Activated T-helper 2 cell treated with anti-CD3 and anti-CD28 coated beads, Interferon-gamma antibody, Interleukin-2, Interleukin-4, amounts not matched to agents 10 μg/mL and 5 μg/mL and 100 μg/mL, durations not matched to agents 14 hours and 24 hours and 36 hours (primary cell): ENCODE results near the gene YLPM1. TPM values are rescaled to one million over a fixed set of nuclear protein-coding genes. Genes with fewer than 3 reads are reported as not detected.
A peak's percentile ranks its signal among the peaks of the same experiment; 100 is the strongest.

Source experiments
- DNase-seq: peaks from one replicate; pipeline ENCODE4 v3.0.0; 2021; ENCODE audit warnings: low spot score
- H3K27ac Mint-ChIP-seq: one replicate; pipeline ENCODE4 v1.8.0; 2021; ENCODE audit warnings: mixed read lengths
- H3K27me3 Mint-ChIP-seq: one replicate; pipeline ENCODE4 v1.8.0; 2021; ENCODE audit warnings: low read depth, mixed read lengths
- H3K36me3 Mint-ChIP-seq: one replicate; pipeline ENCODE4 v1.8.0; 2021; ENCODE audit warnings: low read depth, mixed read lengths
- H3K4me1 Mint-ChIP-seq: one replicate; pipeline ENCODE4 v1.8.0; 2021; ENCODE audit warnings: low read depth, mixed read lengths
- H3K4me3 Mint-ChIP-seq: one replicate; pipeline ENCODE4 v1.8.0; 2021; ENCODE audit warnings: low read depth, mild to moderate bottlenecking, moderate library complexity, mixed read lengths
- H3K9me3 Mint-ChIP-seq: one replicate; pipeline ENCODE4 v1.8.0; 2021; ENCODE audit warnings: mixed read lengths
- intact Hi-C: fragments of 100-400 bp; cut with micrococcal nuclease; formaldehyde crosslinking; loops from one replicate; pipeline ENCODE4 v1.15.1; 2023
- total RNA-seq: library from RNA; stranded (reverse); gene quantifications from 2 replicates; pipeline ENCODE4 v1.2.3, GENCODE V29; 2022

The YLPM1 gene
- total RNA-seq, 1 donor from 2014 or later = 75.1 TPM

GRCh38 chr14:74875204-74875603, 112.1 kb downstream of the YLPM1 start:
- H3K27ac Mint-ChIP-seq = no peak overlapping the region
- DNase-seq = no peak
- H3K4me1 Mint-ChIP-seq = peaks cover 14% of the 10 kb centered on the region
- intact Hi-C loops = no loop called here
- H3K4me3 Mint-ChIP-seq = no peak overlapping the region
- H3K27me3 Mint-ChIP-seq = no peaks in the 10 kb centered on the region
- no peaks in the 10 kb centered on the region for H3K36me3 Mint-ChIP-seq
- no peaks in the 10 kb centered on the region for H3K9me3 Mint-ChIP-seq

- Mint-ChIP-seq H3K4me3 (no peak within 1 kb of the TSS), H3K27ac (no peak within 1 kb of the TSS), H3K27me3 (no peaks in the 10 kb centered on the region), H3K4me1 (peaks cover 19% of the 10 kb centered on the region), H3K9me3 (no peaks in the 10 kb centered on the region), H3K36me3 (no peaks in the 10 kb centered on the region)
- intact Hi-C loops = no loop called here
- DNase-seq = no peak
Measured at GRCh38 chr14:74875941-74876913, 113.1 kb downstream of the YLPM1 start, which contains the start of gene PROX2. Gene PROX2, minus strand, starts transcription at chr14:74876145. Its CDS starts 12,311 bp downstream, at chr14:74863834.

- no peak for DNase-seq
- H3K4me3 Mint-ChIP-seq = peak overlapping the region; percentile 1
- H3K27me3 Mint-ChIP-seq = no peaks in the 10 kb centered on the region
- H3K27ac Mint-ChIP-seq = no peak overlapping the region
- H3K36me3 Mint-ChIP-seq = peaks cover 22% of the 10 kb centered on the region
- no peaks in the 10 kb centered on the region for H3K9me3 Mint-ChIP-seq
- intact Hi-C loops = loop anchor here (2.0 to 5.0 kb wide), 2 partner anchors 13 to 37 kb away; no protein-coding TSS in a partner anchor
- peaks cover 39% of the 10 kb centered on the region for H3K4me1 Mint-ChIP-seq
Measured at GRCh38 chr14:74879427-74880182, 116.5 kb downstream of the YLPM1 start.

GRCh38 chr14:74881431-74882102, 118.5 kb downstream of the YLPM1 start, which contains the start of gene DLST:
Gene DLST, plus strand, starts transcription at chr14:74881916. Its CDS starts 38 bp downstream, at chr14:74881954.
- H3K27ac Mint-ChIP-seq = peak within 1 kb of the TSS; percentile 97
- DNase-seq = peak; percentile 84
- intact Hi-C loops = loop anchor here (2.0 to 5.0 kb wide), 2 partner anchors 15 to 39 kb away; no protein-coding TSS in a partner anchor
- peak within 1 kb of the TSS; percentile 100 for H3K4me3 Mint-ChIP-seq
- peaks cover 43% of the 10 kb centered on the region for H3K4me1 Mint-ChIP-seq
- H3K36me3 Mint-ChIP-seq = peaks cover 39% of the 10 kb centered on the region
- H3K9me3 Mint-ChIP-seq = no peaks in the 10 kb centered on the region
- no peaks in the 10 kb centered on the region for H3K27me3 Mint-ChIP-seq

GRCh38 chr14:74882103-74882920, 119.2 kb downstream of the YLPM1 start:
- H3K27me3 Mint-ChIP-seq = no peaks in the 10 kb centered on the region
- peaks cover 39% of the 10 kb centered on the region for H3K36me3 Mint-ChIP-seq
- peak overlapping the region; percentile 97 for H3K27ac Mint-ChIP-seq
- H3K4me3 Mint-ChIP-seq = peak overlapping the region; percentile 100
- no peaks in the 10 kb centered on the region for H3K9me3 Mint-ChIP-seq
- intact Hi-C loops = loop anchor here (5.0 kb wide), 1 partner anchor 40 kb away; no protein-coding TSS in a partner anchor
- peaks cover 43% of the 10 kb centered on the region for H3K4me1 Mint-ChIP-seq
- DNase-seq = no peak

Other genes starting within 250 kb of the YLPM1 start
- 0.07 and 0.23 TPM in 2 replicates for gene LTBP2, start 151.1 kb upstream of the YLPM1 start, total RNA-seq
- 40.0 and 46.9 TPM in 2 replicates for gene AREL1, start 50.2 kb upstream of the YLPM1 start, total RNA-seq
- gene FCF1, start 50.2 kb upstream of the YLPM1 start, total RNA-seq = 61.8 and 62.8 TPM in 2 replicates
- 0.05 and 0.34 TPM in 2 replicates for gene PROX2, start 112.8 kb downstream of the YLPM1 start, total RNA-seq
- 102 and 103 TPM in 2 replicates for gene DLST, start 118.6 kb downstream of the YLPM1 start, total RNA-seq
- 10.8 and 12.0 TPM in 2 replicates for gene RPS6KL1, start 159.9 kb downstream of the YLPM1 start, total RNA-seq
- gene PGF, start 192.3 kb downstream of the YLPM1 start, total RNA-seq = 0.34 and 0.39 TPM in 2 replicates
- 46.4 and 50.4 TPM in 2 replicates for gene EIF2B2, start 239.6 kb downstream of the YLPM1 start, total RNA-seq